ENCODE measurements around the gene ABCC1.
"Not testable (repeated sequence)": the region's sequence is repeated elsewhere in the genome, so short reads cannot be mapped to it uniquely, and the experiment has no call there.

The ABCC1 gene

GRCh38 chr16:16178455-16179162 is 229.2 kb downstream of the ABCC1 start:
- TF ChIP-seq CTCF (conservative IDR thresholded peaks at IDR 0.05) (no peak), ZFX (IDR thresholded peaks at IDR 0.05) (no peak)
- H3K27ac ChIP-seq, result no peak overlapping the region

GRCh38 chr16:16181748-16182147 is 232.3 kb downstream of the ABCC1 start:
- not testable (repeated sequence) for H3K27ac ChIP-seq

- no peak overlapping the region for H3K27ac ChIP-seq
- TF ChIP-seq CTCF (conservative IDR thresholded peaks at IDR 0.05) (no peak), ZFX (IDR thresholded peaks at IDR 0.05) (no peak)
Observed at GRCh38 chr16:16182918-16183317, 233.5 kb downstream of the ABCC1 start.

- TF ChIP-seq CTCF (conservative IDR thresholded peaks at IDR 0.05), result no peak; the same call in 1 of the 2 replicates
- no peak for TF ChIP-seq ZFX (IDR thresholded peaks at IDR 0.05)
- no peak overlapping the region for H3K27ac ChIP-seq
Observed at GRCh38 chr16:16183562-16183961, 234.1 kb downstream of the ABCC1 start.

- no peak for TF ChIP-seq ZFX (IDR thresholded peaks at IDR 0.05)
- TF ChIP-seq CTCF (conservative IDR thresholded peaks at IDR 0.05), result no peak
- H3K27ac ChIP-seq, result no peak overlapping the region
Observed at GRCh38 chr16:16184594-16184993, 235.2 kb downstream of the ABCC1 start.

- no peak overlapping the region for H3K27ac ChIP-seq
- no peak for TF ChIP-seq CTCF (conservative IDR thresholded peaks at IDR 0.05)
- TF ChIP-seq ZFX (IDR thresholded peaks at IDR 0.05), result no peak
Observed at GRCh38 chr16:16185095-16185494, 235.7 kb downstream of the ABCC1 start.

- no peak for TF ChIP-seq ZFX (IDR thresholded peaks at IDR 0.05)
- TF ChIP-seq CTCF (conservative IDR thresholded peaks at IDR 0.05), result no peak
- no peak overlapping the region for H3K27ac ChIP-seq
Observed at GRCh38 chr16:16186820-16187219, 237.4 kb downstream of the ABCC1 start.

GRCh38 chr16:16188827-16189226 is 239.4 kb downstream of the ABCC1 start:
- no peak for TF ChIP-seq CTCF (conservative IDR thresholded peaks at IDR 0.05)
- no peak for TF ChIP-seq ZFX (IDR thresholded peaks at IDR 0.05)

More at GRCh38 chr16:16188827-16189226, 239.4 kb downstream of the ABCC1 start:
- H3K27ac ChIP-seq, result no peak overlapping the region
